Gastroesophageal sphincter (tissue), 3 donors: Measurements from ENCODE around the gene MTNR1A.

Experiments
- CTCF ChIP-seq, 4 experiments: fragments of 200-600 bp in 2 of 4; fragments of 450-650 bp in 2 of 4; sonication (generic) in 1 of 4; IDR thresholded peaks; one replicate each; pipeline ENCODE4 v1.5.1; 2017 to 2019; ENCODE audit warnings: antibody characterized with exemption in 4 of 4, mild to moderate bottlenecking in 2 of 4, moderate library complexity in 2 of 4
- POLR2A ChIP-seq, 2 donors: fragments of 450-650 bp; IDR thresholded peaks; one replicate each; pipeline ENCODE4 v1.6.1; 2017; ENCODE audit warnings: antibody characterized with exemption in 2 of 2, mild to moderate bottlenecking in 2 of 2, moderate library complexity in 1 of 2

GRCh38 chr4:186516287-186516686, 39.1 kb downstream of the MTNR1A start:
- TF ChIP-seq CTCF (IDR thresholded peaks at IDR 0.05) = no peak
- TF ChIP-seq POLR2A (IDR thresholded peaks at IDR 0.05) = no peak
